ENCODE data around the gene MINAR2.

MINAR2 gene

GRCh38 chr5:129724222-129724621 lies 23.7 kb upstream of the MINAR2 start:
- no peak for TF ChIP-seq CTCF (IDR thresholded peaks at IDR 0.05; ENCODE audit: low read depth, low read length)
- no peak for DNase-seq (ENCODE audit: low read depth in 2 of 2)
- H3K4me3 ChIP-seq (replicated peaks in 1 of 2; ENCODE audit: low read depth in 2 of 2, low read length in 2 of 2): no peak overlapping the region

GRCh38 chr5:129724647-129725046 lies 23.2 kb upstream of the MINAR2 start:
- no peak overlapping the region for H3K4me3 ChIP-seq (replicated peaks in 1 of 2; ENCODE audit: low read depth in 2 of 2, low read length in 2 of 2)
- no peak for DNase-seq (ENCODE audit: low read depth in 2 of 2)
- no peak for TF ChIP-seq CTCF (IDR thresholded peaks at IDR 0.05; ENCODE audit: low read depth, low read length)

GRCh38 chr5:129739773-129740172 lies 8.1 kb upstream of the MINAR2 start:
- H3K4me3 ChIP-seq (replicated peaks in 1 of 2; ENCODE audit: low read depth in 2 of 2, low read length in 2 of 2): no peak overlapping the region
- TF ChIP-seq CTCF (IDR thresholded peaks at IDR 0.05; ENCODE audit: low read depth, low read length): no peak
- DNase-seq (ENCODE audit: low read depth in 2 of 2): no peak

GRCh38 chr5:129743541-129744187 lies 4.2 kb upstream of the MINAR2 start:
- no peak for TF ChIP-seq CTCF (IDR thresholded peaks at IDR 0.05; ENCODE audit: low read depth, low read length)
- DNase-seq (ENCODE audit: low read depth in 2 of 2): no peak
- no peak overlapping the region for H3K4me3 ChIP-seq (replicated peaks in 1 of 2; ENCODE audit: low read depth in 2 of 2, low read length in 2 of 2)

- H3K4me3 ChIP-seq (replicated peaks in 1 of 2; ENCODE audit: low read depth in 2 of 2, low read length in 2 of 2): no peak overlapping the region
- TF ChIP-seq CTCF (IDR thresholded peaks at IDR 0.05; ENCODE audit: low read depth, low read length): no peak
- DNase-seq (ENCODE audit: low read depth in 2 of 2): no peak
Observed at GRCh38 chr5:129745997-129746396, 1.9 kb upstream of the MINAR2 start.

- no peak overlapping the region for H3K4me3 ChIP-seq (replicated peaks in 1 of 2; ENCODE audit: low read depth in 2 of 2, low read length in 2 of 2)
- DNase-seq (ENCODE audit: low read depth in 2 of 2): no peak
- no peak for TF ChIP-seq CTCF (IDR thresholded peaks at IDR 0.05; ENCODE audit: low read depth, low read length)
Observed at GRCh38 chr5:129746876-129747275, 1.0 kb upstream of the MINAR2 start.
